GM10847 (cell line): ENCODE results near the gene YY1.

Experiments
- POLR2A ChIP-seq: IDR thresholded peaks from 2 replicates; pipeline ENCODE4 v1.6.1; 2011; ENCODE audit not compliant: insufficient read length; ENCODE audit errors: extremely low read depth

YY1 gene

DNA sequence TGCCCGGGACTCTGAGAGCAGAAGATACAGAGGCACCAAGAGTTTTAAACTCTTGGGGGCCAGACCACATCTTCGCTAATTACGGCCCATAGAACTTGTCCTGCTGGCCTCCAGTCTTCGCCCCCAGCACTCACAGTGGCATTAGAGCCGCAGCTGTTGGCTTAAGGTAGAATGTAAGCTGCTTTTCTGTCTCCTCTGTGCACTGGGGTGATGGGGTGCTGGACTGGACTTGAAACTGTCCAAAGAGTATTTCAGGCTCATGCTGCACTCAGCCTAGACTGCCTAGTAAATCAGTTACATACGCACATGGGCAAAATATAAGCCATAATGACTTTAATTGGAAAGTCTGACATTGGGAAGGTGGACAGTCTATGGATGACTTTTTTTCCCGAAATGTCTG is 29.0 kb downstream of the YY1 start:
- no peak for TF ChIP-seq POLR2A

DNA sequence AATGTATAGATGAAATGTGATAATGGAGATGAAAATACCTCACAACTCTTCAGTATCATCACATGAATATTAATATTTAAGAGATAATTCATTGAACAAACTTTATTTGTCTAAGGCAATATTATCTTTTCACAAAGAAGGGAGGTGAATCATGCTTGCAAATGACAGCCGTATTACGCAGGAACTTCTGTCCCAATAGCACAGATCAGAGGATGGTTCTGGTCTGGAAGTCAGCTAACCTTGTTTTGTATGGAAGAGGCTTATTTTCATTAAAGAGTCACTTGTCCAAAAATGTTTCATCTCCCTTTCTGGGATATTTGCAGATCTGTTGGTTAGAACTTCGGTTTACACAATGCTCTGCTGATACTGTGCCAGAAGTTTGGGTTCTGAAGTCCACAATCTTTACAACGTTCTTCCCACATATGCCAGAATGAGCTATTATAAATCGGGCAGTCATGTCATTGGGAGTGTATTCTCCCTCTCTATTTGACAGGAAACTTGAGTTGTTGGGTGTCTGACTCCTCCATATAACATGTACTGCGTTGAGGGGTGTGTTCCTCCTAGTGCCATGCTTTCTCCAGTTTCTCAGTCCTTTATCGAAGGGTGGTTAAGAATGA is 29.8 kb downstream of the YY1 start:
- no peak for TF ChIP-seq POLR2A

DNA sequence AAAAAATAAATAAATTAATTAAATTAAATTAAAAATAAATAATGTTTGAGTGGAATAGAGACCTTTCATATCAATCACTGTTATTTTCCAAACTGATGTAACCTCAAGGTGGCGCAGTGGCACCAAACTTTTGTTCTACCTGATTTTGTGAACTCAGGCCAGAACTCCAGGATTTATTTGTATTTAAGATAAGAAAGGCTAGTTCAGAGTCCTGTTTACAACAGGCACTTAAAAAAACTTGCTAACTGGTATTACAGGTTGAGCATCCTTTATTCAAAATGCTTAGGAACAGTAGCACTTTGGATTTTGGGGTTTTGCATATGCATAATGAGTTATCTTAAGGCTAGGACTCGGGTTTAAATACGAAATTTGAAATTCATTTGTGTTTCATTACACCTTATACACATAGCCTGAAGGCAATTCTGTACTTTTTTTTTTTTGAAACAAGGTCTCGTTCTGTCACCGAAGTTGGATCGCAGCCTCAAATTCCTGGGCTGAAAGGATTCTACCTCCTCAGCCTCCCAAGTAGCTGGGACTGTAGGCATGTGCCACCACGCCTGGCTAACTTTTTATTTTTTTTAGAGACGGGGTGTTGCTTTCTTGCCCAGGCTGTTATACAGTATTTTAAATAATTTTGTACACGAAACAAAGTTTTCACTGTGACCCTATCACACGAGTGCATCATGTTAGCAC is 32.4 kb downstream of the YY1 start:
- no peak for TF ChIP-seq POLR2A

DNA sequence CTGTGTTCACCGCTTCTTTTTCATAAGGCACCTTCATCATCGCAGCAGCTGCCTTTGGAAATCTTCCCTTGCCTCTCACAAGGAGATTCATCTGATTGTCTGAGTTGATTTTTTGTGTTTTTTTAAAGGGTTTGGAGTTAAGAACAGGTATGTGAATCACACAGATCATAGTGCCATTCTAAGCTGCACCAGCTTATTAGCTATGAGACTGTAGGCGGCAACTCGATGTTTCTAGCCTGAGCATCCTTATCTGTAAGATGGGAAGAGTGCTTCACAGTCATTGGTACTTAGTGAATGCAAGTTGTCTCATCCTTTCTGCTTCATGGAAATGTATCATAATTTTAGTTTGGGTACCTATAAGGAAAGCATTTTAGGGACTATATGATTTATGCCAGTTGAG is 35.3 kb downstream of the YY1 start:
- no peak for TF ChIP-seq POLR2A

DNA sequence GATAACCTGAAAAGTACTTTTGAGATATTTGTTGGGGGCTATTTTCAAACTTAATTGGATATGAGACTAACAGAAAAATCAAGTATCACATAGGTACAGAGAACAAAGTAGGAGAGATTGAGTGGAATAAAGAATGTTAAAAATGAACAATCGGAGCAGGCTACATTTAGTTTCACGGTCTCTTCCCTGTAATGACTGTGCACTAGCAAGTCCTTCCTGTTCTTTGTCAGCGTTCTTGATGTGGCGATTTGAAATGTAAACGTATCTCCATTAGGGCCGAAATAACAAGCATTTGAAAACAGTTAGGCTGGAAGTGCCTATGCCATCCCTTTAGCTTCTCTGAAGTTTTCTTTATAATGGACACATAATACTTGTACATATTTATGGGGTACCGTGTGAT is 36.3 kb downstream of the YY1 start:
- TF ChIP-seq POLR2A = no peak

DNA sequence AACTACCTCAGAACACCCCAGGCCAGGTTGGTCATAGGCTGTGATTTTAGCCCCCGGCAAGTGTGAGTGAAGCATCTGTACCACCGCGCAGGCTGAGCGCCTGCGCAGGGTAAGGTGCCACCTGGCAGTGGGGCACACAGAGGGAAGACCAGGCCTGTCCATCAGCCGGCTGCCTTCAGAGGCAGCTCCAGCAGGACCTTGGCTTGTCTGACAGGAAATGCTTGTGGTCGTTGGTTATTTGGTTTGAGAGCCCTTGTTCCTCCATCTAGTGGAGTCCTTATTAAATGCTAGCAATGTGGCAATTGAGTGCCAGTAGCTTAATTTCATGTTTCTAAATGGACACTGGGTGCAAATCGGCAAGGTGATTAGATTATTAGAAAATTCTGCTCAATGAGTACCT is 39.8 kb downstream of the YY1 start:
- no peak for TF ChIP-seq POLR2A

DNA sequence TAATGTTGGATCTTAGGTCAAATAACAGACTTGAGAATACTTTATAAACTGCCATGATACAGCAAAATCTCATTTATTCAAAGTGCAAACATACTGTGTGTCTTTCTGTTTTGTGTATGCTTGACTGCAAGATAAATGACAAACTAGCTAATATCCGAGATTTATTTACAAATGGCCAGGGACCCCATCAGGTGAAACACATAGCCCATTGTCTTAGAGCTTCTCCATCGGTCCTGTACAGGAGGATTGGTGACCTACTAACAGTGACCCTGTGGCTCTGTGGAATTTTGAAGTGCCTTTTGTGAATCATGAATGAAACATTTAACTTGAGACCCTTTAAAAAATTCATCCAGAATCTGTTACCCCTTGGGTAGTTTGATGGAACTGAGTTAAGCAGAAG is 40.2 kb downstream of the YY1 start:
- no peak for TF ChIP-seq POLR2A

DNA sequence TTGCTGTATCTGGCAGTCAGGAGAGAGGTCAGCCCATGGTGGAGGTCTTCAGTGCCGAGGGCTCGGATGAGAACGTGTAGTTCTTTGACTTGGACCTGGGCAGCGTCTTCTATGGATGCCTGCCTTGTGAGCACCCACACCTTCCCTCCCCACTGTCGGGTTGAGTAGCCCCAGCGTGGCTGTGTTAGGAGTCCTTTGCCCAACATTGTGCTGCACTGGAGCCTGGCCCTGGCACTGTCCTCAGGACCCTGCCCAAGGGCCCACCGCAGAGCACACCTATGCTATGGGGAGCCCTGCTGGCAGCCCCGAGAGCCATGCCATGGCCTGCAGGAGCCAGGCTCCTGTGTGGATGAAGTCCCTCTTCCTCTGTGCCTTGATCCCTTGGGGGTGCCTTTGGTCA is 40.6 kb downstream of the YY1 start:
- TF ChIP-seq POLR2A = no peak

DNA sequence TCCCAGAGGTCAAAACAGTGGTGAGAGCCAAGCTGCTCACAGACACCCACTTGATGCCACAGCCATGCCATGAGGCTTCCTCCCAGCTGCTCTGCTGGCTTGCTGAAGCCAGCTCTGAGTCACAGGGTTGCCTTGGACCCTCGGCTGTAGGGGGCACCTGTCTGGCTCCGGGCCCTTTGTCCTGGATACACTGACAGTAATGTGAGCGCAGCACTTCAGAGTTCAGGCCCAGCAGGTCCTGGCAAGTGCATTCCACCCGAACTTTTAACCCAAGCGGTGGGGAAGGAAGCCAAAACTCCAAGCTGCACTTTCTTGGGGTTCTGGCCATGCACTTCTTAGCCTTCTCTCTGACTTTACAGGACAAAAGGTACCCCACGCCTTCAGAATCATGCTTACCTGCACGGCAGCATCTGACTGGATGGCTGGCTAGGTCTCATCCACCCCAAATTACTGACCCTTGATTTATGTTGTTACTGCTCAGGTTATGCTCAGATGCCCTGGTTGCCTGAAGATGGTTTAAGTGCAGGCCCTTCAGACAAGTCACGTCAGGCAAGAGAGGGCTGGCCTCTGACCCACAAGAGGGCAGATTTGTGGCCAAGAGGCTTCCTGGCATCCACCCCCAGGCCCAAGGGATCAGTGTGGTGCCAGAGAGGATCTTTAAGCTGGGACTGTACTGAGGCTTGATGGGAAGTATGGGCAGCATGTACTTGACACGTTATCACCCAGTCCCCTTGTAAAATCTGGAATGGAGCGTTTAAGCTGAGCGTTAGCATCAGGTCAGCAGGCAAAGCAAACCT is 42.5 kb downstream of the YY1 start:
- no peak for TF ChIP-seq POLR2A

DNA sequence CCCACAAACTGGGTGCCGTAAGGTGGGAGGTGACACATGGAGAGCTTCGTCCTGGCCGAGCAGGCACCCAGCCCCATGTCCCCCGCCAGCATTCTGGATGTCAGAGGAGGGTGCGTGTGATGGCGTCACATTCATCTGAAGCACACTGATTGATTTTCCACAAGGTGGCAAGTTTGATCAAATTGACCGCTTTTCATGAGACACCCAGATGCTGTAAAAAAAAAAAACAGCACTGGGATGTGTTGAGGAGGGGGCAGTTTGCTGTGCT is 43.1 kb downstream of the YY1 start:
- no peak for TF ChIP-seq POLR2A

DNA sequence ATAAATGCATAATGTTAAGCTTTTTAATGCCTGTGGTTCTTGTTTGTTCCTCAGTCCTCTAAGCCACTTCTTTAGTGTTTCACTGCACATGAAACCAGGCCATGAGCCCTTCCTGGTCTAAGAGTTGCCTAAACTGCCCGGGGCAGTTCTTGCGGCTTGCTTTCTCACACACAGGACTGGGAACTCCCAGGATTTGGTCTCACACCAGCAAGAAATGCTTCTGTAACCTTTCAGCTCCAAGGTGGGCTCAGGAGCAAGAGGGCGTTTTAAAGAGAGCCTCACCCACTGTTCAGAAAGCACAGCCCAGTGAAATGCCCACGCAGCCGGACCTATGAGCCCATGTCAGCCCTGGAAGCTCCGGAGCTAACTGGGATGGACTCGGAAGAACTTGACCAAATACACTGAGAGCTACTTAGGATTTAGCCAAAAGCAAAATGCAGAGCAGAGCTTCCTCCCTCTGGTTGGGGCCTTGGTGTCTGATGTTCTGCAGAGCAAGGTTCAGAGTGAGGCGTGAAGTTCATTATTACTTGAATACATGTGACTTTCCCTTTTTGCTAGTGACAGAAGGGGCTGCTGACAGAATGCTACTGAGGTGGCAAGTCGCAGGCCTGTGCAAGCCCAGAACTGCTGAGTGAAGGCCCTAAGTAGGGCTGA is 43.9 kb downstream of the YY1 start:
- no peak for TF ChIP-seq POLR2A

DNA sequence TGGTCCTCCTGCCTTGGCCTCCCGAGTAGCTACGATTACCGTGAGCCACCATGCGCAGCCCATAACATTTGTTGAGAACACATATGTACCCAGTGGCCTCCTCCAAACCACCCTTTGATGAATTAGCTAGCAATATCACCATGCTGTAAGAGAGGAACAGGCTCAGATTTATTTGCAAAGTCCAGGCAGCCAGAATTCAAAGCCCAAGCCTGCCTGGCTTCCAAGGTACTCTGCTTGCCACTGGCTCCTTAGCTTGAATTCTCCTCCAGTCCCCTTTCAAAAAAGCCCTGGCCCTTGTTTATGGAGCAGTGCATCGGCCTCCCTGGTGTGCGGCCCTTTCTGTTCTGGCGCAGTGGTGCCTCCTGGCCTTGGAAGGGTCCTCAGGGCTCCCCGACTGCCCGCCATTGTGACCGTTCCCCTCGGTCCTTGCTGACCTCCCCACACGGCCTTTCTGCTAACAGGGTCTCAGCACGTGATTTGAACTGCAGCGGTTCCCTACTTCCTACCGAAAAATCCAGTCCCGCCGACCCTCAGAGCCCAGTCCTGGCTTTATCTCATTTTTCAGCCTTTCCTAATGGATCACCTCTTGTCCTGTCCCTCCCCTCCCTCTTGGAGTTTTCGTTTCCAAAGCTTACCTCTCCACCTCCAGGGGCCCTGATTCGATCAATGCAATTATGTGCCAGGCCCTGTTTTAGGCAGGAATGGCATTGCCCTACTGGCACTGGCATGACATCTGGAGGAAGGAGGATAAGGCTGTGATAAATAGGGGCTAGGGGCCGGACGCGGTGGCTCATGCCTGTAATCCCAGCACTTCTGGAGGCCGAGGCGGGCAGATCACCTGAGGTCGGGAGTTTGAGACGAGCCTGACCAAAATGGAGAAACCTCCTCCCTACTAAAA is 45.3 kb downstream of the YY1 start:
- no peak for TF ChIP-seq POLR2A

DNA sequence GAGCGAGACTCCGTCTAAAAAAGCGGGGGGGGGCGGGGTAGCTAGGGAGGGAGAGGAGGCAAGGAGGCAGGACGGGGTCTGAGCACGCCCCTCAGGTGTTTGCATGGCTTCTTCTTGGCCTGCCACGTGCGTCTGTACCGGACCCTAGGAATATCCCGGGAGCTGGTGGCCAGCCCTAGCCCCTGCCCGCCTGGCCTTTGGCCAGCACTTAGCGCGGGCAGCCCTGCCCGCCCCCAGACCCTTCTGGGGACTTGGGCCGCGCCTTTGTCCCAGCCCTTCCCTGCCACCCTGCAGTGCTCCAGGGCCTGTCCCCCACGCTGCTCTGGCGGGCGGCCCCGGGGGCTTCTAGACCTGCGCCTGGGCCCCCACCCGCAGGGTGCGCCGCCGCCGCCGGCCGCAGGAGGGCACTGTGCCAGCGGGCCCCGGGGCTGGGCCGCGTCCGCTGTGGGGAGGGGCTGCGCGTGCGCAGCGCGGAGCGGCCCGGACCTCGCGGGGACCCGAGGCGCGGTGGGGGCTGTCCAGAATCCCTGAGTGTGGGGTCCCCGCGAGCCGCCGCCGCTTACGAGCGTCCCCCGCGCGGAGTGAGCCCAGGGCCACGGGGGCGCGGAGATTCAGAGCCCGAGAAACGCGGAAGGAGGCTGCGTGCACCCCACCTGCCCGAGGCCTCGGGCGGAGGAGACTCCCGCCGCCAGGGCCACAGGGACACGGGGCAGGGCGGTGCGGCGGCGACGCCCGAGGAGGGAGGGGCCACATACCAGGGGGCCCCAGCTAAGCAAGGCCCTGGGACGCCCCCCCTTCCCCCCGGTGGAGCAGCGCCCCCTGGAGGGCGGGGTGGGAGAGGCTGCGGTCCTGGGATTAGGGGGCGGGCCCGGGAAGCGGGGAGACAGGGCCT is 46.3 kb downstream of the YY1 start:
- TF ChIP-seq POLR2A = peak; percentile 51

DNA sequence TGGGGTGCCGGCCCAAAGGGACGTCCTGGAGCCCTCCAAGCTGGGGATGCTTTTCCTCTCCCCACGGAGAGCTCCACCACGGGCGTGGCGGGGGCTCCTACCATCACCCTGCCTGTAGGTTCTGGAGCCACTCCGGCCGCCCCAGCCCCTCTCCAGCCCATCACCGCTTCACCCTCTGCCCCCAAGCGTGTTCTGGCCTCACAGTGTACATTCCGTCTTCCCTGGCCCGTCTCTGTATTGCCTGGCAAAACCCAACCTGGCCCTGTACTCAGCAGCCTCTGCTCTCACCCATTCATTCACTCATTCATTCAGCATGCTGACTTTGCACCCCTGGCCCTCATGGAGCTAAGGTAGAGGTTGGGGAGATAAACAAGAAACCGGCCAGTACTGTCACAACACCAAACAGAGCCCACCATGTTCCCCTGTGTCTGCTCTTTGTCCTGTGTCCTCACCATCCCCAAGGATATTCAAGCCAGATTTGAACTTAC is 47.0 kb downstream of the YY1 start:
- TF ChIP-seq POLR2A = no peak

DNA sequence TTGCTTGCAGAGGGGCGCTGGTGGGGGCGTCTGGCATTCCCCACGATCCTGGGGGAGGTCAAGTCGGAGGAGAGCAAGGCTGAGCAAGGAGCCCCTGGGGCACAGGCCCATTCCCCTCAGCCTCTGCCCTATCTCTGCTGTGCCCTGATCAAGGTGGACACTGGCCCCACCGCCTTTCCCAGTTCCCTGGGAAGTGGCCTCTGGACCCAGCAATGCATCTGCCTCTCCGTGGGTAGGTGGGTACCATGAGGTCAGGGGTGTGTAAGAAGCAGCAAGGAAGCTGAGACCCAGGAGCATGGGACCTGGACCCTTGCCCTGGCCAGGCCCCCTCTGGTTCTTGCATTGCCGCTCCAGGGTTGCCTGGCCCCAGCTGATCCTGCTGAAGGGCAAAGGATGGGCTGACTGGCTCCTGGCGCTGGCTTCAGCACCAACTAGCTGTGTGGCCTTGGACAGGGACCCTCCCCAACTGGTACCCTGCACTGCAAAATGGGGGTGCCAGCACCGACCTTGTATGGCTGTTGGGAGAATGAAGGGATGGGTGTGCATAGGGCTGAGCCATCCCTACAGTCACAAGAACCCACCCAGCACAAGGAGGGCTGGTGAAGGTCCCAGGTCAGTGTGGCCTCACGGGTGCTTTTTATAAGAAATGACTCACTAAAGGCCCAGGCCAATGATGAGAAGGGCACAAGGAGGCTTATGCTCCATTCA is 47.7 kb downstream of the YY1 start:
- no peak for TF ChIP-seq POLR2A
